Anterior cingulate cortex (tissue), 58 donors: ENCODE measurements around the gene PLXNA2.

Source experiments
- DNase-seq, 58 donors: peaks; one replicate each; lab custom pipeline; 2025; lab: John Stamatoyannopoulos, UW

Gene PLXNA2

DNA sequence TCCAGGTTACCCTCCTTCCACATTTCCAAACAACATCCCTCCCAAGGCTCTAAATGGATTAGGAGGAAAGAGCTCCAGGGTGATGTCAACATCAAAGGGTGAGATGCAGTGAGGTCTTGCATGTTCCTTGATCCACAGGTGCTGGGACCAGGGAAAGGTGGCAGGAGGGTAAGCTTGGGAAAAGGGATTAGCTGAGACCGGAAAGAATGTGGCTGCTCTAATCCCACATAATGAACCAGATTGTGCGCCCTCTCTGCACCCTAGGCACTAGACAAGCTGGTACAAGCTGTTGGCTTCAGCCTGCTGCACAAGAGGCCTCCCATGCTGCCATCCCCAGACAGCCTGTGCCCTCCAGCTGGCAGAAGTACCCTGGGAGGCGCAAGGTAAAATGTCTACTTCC lies 34.9 kb downstream of the PLXNA2 start:
- no peak for DNase-seq

- no peak for DNase-seq
Observed at GRCh38 chr1:208208132-208208487, 36.1 kb downstream of the PLXNA2 start.

DNA sequence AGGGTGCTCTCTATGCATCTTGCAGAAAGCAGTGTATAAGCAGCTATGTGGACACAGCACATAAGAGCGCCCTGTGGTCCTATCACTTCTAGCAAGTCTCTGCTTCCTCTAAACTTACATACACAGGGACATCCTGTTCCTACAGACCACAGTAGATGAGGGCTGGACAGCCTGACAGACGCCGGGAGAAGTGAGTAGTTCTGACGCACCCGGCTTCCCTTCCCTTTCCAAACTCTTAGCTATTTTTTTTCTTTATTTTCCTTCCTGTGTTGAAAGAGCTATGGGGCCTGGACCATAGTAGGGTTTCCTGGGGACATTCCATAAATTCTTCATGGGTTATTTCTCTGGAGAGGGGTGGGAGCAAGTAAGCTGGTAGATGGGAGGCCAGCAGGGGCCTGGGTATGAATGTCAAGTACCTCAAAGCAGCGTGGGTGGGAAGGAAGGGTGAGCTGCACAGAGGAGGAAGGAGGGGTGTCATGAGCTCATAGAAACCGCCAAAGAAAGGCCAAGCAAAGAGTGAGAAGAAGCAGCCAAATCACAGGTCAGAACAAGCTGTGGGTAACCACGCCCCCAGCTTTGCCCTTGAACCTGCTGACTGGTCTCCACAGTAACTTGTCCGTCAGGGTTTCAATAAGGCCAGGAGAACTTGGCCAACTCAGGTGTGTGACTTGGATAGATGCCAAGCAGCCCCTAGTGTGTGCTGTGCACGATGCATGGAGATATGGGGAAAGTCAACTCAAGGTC lies 36.6 kb downstream of the PLXNA2 start:
- peak in 1 of 58 donors; percentile 42 for DNase-seq

- DNase-seq = no peak
Observed at GRCh38 chr1:208206092-208206698, 38.0 kb downstream of the PLXNA2 start.

DNA sequence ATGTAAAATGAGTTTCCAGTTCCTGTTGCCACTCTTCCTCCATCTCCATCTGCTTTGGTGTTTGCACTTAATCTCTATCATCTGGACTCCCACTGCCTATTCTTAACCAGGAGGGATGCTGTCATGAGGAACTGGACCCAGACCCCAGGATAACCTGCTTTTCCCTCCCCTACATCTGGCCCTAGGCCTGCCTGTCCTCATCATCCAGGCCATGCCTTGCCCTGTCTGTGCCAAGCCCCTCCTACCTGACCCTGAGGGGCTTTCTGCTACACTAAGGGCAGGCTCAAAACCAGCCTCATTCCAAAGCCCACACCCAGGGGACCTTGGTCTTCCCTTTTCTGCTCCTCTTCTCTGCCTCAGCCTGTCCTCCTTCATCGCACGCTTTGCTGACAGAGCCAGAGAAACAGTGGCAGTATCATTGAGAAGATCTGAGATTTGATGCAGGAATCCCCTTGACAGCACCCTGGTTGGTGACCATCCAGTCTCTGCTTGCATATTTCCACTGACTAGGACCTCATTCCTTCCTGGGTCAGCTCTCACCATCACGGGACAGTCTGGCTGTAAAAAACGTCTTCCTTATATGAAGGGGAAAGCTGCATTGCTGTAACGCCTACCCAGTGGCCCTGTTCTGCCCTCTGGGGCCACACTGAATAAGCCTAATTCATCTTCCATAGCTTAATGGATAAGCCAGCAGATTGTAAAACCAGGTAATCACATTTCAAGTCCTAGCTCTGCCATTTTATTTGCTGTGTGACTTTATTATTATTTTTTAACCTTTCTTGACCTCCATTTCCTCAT lies 38.8 kb downstream of the PLXNA2 start:
- no peak for DNase-seq

DNA sequence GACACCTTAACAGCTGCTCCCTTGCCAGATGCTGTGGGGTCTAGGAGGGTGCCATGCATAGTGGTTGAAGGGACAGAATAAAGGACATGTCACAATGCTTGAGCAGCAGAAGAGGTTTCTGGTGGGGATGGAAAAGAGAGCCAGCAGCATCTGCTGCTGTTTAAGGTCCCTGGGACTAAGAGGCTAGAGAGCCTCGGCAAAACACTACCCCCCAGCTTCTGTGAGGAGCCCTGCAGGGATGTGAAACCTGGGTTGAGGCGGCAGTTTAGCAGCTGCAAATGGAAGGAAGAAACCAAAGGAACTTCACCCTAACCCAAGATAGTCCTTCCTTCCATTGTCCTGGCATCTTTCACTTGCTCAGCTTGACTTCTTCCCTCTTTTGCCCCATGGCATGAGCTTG lies 39.4 kb downstream of the PLXNA2 start:
- DNase-seq = peak in 1 of 58 donors; percentile 41

GRCh38 chr1:208203848-208204609 lies 40.2 kb downstream of the PLXNA2 start:
- DNase-seq = peak in 6 of 58 donors; percentile 9 to 44 (median 20)

- peak in 45 of 58 donors; percentile 22 to 84 (median 51) for DNase-seq
Observed at GRCh38 chr1:208203127-208203847, 40.9 kb downstream of the PLXNA2 start.

DNA sequence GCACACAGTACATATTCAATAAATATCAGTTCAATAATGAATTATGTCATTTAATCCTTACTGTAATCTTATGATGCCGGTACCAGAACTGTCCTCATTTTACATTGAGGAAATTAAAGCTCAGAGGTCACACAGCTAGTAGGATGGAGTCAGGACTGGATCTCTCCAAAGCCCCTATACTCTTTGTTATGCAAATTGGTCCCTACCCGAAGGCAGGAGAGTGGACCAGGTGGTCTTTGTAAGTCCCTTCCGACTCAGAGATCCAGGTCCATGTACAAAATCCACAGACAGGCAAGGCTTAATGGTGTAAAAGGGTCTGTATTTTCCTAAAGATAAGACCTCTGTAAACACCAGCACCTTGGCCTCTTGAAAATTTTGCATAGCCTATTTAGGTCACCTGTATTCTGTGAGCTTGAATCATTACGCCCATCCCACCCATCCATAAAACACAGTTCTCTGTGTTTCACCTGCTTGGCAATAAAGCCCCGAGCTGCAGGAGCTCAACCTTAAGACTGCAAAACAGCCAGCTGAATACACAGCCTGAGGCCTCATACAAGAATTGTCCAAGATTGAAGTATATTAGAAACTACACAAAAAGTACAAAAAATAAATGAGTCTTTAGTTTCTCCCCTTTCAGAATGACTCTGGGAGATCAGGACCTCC lies 41.7 kb downstream of the PLXNA2 start:
- DNase-seq = no peak

- no peak for DNase-seq
Observed at GRCh38 chr1:208201229-208201628, 43.0 kb downstream of the PLXNA2 start.

GRCh38 chr1:208200116-208200515 lies 44.1 kb downstream of the PLXNA2 start:
- DNase-seq = no peak

GRCh38 chr1:208198236-208198635 lies 45.9 kb downstream of the PLXNA2 start:
- DNase-seq = no peak

DNA sequence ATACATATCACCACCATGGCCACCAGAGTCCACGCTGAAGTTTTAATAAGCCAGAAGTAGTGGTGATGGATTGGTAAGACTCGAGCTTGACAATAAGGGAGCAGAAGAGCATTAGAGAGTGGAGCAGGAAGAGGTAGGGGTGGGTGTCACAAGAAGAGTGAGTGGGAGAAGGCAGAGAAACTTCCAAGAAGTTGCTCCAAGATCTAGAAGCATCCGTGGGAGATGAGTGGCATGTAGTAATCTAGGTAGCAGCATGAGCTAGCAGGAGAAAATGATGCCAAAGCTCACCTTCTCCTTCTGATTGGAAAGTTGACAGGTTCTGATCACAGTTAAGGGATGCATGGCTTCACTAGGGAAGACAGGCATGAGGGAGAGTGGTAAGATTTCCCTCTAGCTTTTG lies 49.2 kb downstream of the PLXNA2 start:
- DNase-seq = no peak

- no peak for DNase-seq
Observed at GRCh38 chr1:208192995-208193394, 51.2 kb downstream of the PLXNA2 start.

DNA sequence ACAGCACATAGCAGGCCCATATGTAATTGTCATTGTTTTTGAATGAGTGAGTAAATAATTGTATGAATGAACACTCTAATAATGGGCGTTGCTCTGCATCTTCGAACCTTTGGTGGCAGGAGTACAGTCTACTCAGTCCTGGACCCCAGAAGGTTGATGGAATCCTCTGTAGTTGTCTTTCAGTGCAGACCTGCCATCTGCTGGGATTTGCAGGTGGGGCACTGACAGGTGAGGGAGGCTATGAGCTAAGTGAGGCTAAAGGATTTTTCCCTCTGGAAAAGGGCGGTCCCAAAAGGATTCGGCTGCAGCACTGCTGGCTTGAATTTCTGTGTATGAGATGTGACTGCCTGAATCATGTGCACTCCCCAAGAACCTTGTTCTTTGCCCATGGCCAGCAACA lies 53.4 kb downstream of the PLXNA2 start:
- no peak for DNase-seq

- DNase-seq = peak in 16 of 58 donors; percentile 16 to 66 (median 26)
Observed at GRCh38 chr1:208189716-208190115, 54.5 kb downstream of the PLXNA2 start.

DNA sequence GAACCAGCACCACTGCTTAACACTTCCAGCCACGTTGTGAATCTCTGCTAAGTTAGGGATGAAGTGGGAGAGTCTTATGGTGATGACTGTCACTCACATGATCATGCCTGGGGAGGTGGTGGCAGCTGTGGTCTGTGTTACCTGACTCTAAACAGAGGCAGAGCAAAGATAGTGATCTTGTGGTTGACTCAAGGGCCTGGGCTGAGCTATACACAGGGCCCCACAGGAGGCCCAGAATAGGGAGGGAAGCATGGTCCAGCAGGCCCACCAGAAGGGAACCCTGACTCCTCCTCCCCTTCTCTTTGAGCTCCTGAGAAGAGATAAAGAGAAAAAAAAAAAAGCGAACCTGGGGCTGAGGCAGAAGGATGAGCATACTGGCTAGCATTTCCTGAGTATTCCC lies 55.0 kb downstream of the PLXNA2 start:
- no peak for DNase-seq

GRCh38 chr1:208188607-208189006 lies 55.6 kb downstream of the PLXNA2 start:
- no peak for DNase-seq

DNA sequence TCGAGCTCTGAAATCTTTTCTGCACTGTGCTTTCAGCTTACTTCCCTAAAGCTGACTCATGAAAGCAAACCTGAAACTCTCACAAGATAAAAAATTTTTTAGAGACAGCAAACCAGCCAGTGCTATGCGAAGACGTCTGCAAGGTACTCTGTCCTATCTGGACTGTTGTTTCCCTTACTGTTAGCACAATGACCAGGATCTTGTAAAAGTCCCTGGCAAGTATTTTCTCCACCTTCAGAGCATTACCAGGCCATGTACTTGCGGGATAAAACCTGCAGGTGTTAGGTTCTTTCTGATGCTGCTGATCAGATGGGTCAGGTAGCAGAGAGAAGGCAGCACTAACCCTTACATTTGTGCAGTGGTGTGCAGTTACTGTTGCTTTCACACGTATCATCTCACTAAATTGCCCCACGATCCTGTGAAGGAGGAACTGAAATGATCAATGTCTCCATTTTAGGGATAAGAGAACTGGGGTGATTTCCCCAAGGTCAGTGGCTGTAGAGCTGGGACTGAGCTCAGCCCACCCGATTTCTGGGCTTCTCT lies 56.6 kb downstream of the PLXNA2 start:
- DNase-seq = no peak
